IPS DF 6.9 (cell line): ENCODE results near the gene TCF12.

ENCODE experiments used
- DNase-seq: peaks from one replicate; pipeline ENCODE4 v3.0.0-alpha.2; 2013; ENCODE audit warnings: low read depth, low spot score
- H3K27ac ChIP-seq: one replicate; pipeline ENCODE4 v1.5.1; 2013; ENCODE audit warnings: low read length, control low read depth
- H3K27me3 ChIP-seq: 2 replicates; pipeline ENCODE4 v1.6.1; 2013; ENCODE audit warnings: mild to moderate bottlenecking, low read length; ENCODE audit not compliant: control insufficient read depth, insufficient read depth
- H3K36me3 ChIP-seq: 2 replicates; pipeline ENCODE4 v1.6.1; 2013; ENCODE audit warnings: low read length; ENCODE audit not compliant: control insufficient read depth, insufficient read depth
- H3K4me1 ChIP-seq: 2 replicates; pipeline ENCODE4 v1.6.1; 2013; ENCODE audit warnings: low read length; ENCODE audit not compliant: control insufficient read depth, insufficient read depth
- H3K4me3 ChIP-seq: 2 replicates; pipeline ENCODE4 v1.5.1; 2013; ENCODE audit warnings: mild to moderate bottlenecking, low read length
- H3K9me3 ChIP-seq: 2 replicates; pipeline ENCODE4 v1.6.1; 2013; ENCODE audit warnings: low read length, inconsistent platforms; ENCODE audit not compliant: control insufficient read depth, insufficient read depth
- WGBS: extraction: QIAGEN DNeasy Blood & Tissue Kit; methylation state at CpG from one replicate; pipeline ENCODE4 v1.1.7; 2013; ENCODE audit warnings: mixed read lengths, missing lambda C conversion rate; ENCODE audit not compliant: insufficient read length, insufficient coverage; 5-methylcytosine and 5-hydroxymethylcytosine counted together

Gene TCF12

DNA sequence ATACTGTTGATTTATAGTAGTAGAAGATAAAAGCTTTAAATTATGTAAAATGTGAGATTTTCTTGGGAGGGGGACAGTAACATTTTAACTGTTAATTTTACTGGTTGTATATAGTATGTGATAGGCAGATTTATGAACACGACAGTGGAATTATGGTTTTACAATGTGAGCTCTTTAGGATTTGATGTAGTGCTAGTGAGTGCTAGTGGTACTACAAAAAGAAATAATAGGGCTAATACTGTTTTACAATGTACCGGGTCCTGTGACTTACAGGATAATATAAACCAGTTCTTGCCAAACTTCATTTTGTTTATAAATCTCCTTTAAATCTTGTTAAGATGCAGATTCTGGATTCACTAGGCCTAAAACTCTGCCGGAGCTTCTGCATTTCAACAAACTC, 165.7 kb downstream of the TCF12 start:
- WGBS = no CpG with 5 or more reads among the region's 3 CpGs
- Histone ChIP-seq H3K4me1 (no peaks in the 10 kb centered on the region), H3K9me3 (no peaks in the 10 kb centered on the region), H3K4me3 (no peak overlapping the region), H3K36me3 (no peaks in the 10 kb centered on the region), H3K27ac (no peak overlapping the region), H3K27me3 (no peaks in the 10 kb centered on the region)
- DNase-seq = no peak

- Histone ChIP-seq H3K4me3 (no peak overlapping the region), H3K27ac (no peak overlapping the region), H3K9me3 (no peaks in the 10 kb centered on the region), H3K27me3 (no peaks in the 10 kb centered on the region), H3K36me3 (no peaks in the 10 kb centered on the region), H3K4me1 (no peaks in the 10 kb centered on the region)
- no peak for DNase-seq
- 100% methylated on average over 1 of the region's 4 CpGs for WGBS
Observed at GRCh38 chr15:57085267-57085666, 166.8 kb downstream of the TCF12 start.

DNA sequence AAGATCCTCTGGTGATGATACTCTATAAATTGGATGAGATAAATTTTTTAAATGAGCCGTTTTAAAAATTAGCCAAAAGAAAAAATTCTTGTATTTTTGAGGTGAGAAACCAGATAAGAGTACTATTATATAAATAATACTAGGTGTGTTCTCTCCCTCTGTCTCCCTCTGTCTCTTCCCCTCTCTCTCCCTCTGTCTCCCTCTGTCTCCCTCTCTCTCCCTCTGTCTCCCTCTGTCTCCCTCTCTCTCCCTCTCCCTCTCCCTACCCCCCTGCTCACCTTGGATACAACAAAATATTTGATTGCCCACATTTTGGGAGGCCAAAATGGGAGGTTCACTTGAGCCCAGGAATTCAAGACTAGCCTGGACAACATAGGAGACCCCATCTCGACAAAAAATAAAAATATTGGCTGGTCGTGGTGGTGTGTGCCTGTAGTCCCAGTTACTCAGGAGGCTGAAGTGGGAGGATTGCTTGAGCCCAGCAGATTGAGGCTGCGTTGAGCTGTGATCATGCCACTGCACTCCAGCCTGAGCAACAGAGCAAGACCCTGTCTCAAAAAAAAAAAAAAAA, 168.5 kb downstream of the TCF12 start:
- no peaks in the 10 kb centered on the region for H3K9me3 ChIP-seq
- no peaks in the 10 kb centered on the region for H3K36me3 ChIP-seq
- no peak for DNase-seq
- no peak overlapping the region for H3K27ac ChIP-seq
- no peaks in the 10 kb centered on the region for H3K27me3 ChIP-seq
- no peaks in the 10 kb centered on the region for H3K4me1 ChIP-seq
- no peak overlapping the region for H3K4me3 ChIP-seq
- WGBS = no CpG with 5 or more reads among the region's 4 CpGs

DNA sequence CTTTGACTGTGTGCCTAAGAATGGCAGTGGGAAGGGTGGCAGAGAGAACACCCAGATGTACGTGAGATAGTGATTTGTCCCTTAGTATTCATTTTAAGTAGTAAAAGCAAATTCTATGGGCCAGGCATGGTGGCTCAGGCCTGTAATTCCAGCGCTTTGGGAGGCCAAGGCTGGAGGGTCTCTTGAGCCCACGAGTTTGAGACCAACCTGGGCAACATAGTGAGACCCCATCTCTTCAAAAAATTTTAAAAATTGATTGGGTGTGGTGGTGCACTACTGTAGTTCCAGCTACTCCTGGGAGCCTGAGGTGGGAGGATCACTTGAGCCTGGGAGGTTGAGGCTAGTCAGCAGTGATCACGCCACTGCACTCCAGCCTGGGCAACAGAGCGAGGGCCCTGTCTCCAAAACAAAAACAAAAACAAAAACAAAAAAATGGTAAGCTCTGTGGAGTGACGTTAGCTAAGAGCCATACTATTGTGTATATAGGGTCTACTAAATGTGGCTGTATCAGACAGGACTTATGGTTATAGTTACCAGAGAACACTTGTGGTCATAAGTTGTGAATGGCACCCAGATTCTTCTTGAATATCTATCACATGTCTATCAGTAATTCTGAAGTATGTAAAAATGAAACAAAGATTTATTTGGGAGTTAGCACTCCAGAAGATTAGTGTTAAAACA, 171.5 kb downstream of the TCF12 start:
- no peaks in the 10 kb centered on the region for H3K9me3 ChIP-seq
- no peak for DNase-seq
- no peak overlapping the region for H3K4me3 ChIP-seq
- no CpG with 5 or more reads among the region's 6 CpGs for WGBS
- H3K36me3 ChIP-seq = no peaks in the 10 kb centered on the region
- peaks cover 1% of the 10 kb centered on the region; the same call in 1 of the 2 replicates for H3K4me1 ChIP-seq
- H3K27ac ChIP-seq = no peak overlapping the region
- H3K27me3 ChIP-seq = no peaks in the 10 kb centered on the region

GRCh38 chr15:57090496-57090859, 172.0 kb downstream of the TCF12 start:
- H3K27me3 ChIP-seq = no peaks in the 10 kb centered on the region
- H3K4me3 ChIP-seq = no peak overlapping the region
- H3K4me1 ChIP-seq = peaks cover 1% of the 10 kb centered on the region; the same call in 1 of the 2 replicates
- DNase-seq = no peak
- H3K9me3 ChIP-seq = no peaks in the 10 kb centered on the region
- WGBS = no CpG with 5 or more reads among the region's 4 CpGs
- H3K36me3 ChIP-seq = no peaks in the 10 kb centered on the region
- no peak overlapping the region for H3K27ac ChIP-seq

DNA sequence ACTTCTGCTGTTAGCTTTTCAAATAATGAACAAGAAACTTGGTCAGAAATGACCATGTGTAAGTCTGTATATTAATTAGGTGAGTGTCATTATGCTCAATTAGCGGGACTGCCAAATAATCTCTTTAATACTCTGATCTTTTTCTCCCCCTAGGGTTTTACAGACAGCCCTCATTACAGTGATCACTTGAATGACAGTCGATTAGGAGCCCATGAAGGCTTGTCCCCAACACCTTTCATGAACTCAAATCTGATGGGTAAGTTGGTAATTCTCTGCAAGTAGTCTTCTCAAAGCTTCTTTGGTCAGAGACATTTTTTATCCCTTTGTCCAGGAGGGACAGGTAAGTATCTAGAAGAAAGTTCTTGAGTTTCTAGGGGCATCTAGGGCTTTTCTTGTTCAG, 173.2 kb downstream of the TCF12 start:
- no peaks in the 10 kb centered on the region for H3K27me3 ChIP-seq
- no peak overlapping the region for H3K27ac ChIP-seq
- no peaks in the 10 kb centered on the region for H3K9me3 ChIP-seq
- no peak overlapping the region for H3K4me3 ChIP-seq
- no peak for DNase-seq
- WGBS = no CpG with 5 or more reads among the region's 2 CpGs
- peaks cover 1% of the 10 kb centered on the region; the same call in 1 of the 2 replicates for H3K4me1 ChIP-seq
- H3K36me3 ChIP-seq = no peaks in the 10 kb centered on the region

- Histone ChIP-seq H3K27me3 (no peaks in the 10 kb centered on the region), H3K4me1 (peaks cover 1% of the 10 kb centered on the region; the same call in 1 of the 2 replicates), H3K36me3 (no peaks in the 10 kb centered on the region), H3K4me3 (no peak overlapping the region), H3K9me3 (no peaks in the 10 kb centered on the region), H3K27ac (no peak overlapping the region)
- DNase-seq = no peak
Observed at GRCh38 chr15:57092252-57092651, 173.8 kb downstream of the TCF12 start.

DNA sequence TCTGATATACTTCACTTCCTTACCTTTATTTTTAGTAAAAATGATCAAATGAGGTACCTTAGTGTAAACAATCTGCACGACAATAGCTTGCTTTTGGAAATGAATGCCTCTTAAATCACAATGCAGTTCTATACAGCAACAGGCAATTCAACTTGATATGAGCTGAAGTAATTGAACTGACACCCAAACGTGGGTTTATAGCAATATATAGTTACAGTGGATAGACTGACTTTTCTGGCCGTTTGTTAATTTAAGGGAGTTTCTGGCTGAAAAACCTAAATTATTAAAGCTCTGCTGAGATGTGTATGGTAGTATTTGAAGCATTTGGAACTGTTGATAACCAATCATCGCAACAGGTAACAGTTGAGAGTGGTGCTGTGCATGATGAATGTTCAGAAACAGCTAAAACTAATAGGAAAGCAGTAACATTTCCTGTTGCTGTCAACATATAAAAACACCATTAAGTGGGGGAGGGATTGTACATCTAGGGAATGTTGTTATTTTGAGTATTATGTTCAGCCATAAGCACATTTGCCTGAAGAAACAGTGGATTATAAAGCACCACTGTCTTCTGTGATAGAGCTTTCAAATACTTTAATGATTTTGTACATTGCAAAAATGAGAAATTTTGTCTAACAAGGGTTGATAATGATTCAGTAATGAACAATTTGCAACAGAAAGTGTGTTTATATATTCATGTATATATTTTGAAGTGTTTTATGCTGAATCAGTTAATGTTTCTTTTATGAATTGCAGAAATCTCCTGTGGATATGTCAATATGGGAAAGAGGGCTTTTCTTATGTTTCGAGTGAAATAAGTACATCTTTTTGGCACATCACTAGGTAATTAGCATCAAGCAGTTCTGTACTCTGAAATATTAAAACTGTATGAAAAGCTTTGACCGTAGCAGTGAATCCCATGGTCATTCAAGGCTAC, 176.1 kb downstream of the TCF12 start:
- no peak for DNase-seq
- Histone ChIP-seq H3K27me3 (no peaks in the 10 kb centered on the region), H3K27ac (no peak overlapping the region), H3K9me3 (no peaks in the 10 kb centered on the region), H3K36me3 (no peaks in the 10 kb centered on the region), H3K4me3 (no peak overlapping the region), H3K4me1 (peaks cover 1% of the 10 kb centered on the region; the same call in 1 of the 2 replicates)
- no CpG with 5 or more reads among the region's 6 CpGs for WGBS

GRCh38 chr15:57095896-57096295, 177.5 kb downstream of the TCF12 start:
- Histone ChIP-seq H3K36me3 (no peaks in the 10 kb centered on the region), H3K4me3 (no peak overlapping the region)
- WGBS = no CpG with 5 or more reads among the region's 4 CpGs

GRCh38 chr15:57097246-57097645, 178.8 kb downstream of the TCF12 start:
- Histone ChIP-seq H3K36me3 (no peaks in the 10 kb centered on the region), H3K4me1 (peaks cover 1% of the 10 kb centered on the region; the same call in 1 of the 2 replicates), H3K9me3 (no peaks in the 10 kb centered on the region), H3K27me3 (no peaks in the 10 kb centered on the region), H3K27ac (no peak overlapping the region), H3K4me3 (no peak overlapping the region)
- WGBS = 91% methylated on average over 1 of the region's 1 CpG
- no peak for DNase-seq

More at GRCh38 chr15:57095896-57096295, 177.5 kb downstream of the TCF12 start:
- Histone ChIP-seq H3K4me1 (peaks cover 1% of the 10 kb centered on the region; the same call in 1 of the 2 replicates), H3K27ac (no peak overlapping the region), H3K27me3 (no peaks in the 10 kb centered on the region), H3K9me3 (no peaks in the 10 kb centered on the region)
- no peak for DNase-seq
